Loucy (cell line): Measurements from ENCODE around the gene USP38.
A peak's percentile ranks its signal among the peaks of the same experiment; 100 is the strongest.

ENCODE experiments used
- H2AFZ ChIP-seq: fragments of 200-600 bp; sonication (generic); 2 replicates; pipeline ENCODE4 v1.6.0; 2016; ENCODE audit warnings: antibody characterized with exemption, mild to moderate bottlenecking, low read length, moderate library complexity
- H3F3A ChIP-seq: fragments of 200-600 bp; 2 replicates; pipeline ENCODE4 v1.6.0; 2016; ENCODE audit warnings: antibody characterized with exemption, low read depth, mild to moderate bottlenecking
- H3K27me3 ChIP-seq: fragments of 200-600 bp; sonication (generic); 2 replicates; pipeline ENCODE4 v1.6.1; 2014; ENCODE audit warnings: low read length, mild to moderate bottlenecking; ENCODE audit not compliant: insufficient read depth, poor library complexity, severe bottlenecking
- H3K36me3 ChIP-seq: fragments of 200-600 bp; sonication (generic); 2 replicates; pipeline ENCODE4 v1.6.1; 2016; ENCODE audit warnings: low read length; ENCODE audit not compliant: insufficient read depth
- H3K4me1 ChIP-seq: fragments of 200-600 bp; sonication (generic); 2 replicates; pipeline ENCODE4 v1.5.1; 2014; ENCODE audit warnings: low read length, mild to moderate bottlenecking; ENCODE audit not compliant: insufficient read depth, poor library complexity, severe bottlenecking
- H3K4me2 ChIP-seq: fragments of 200-600 bp; sonication (generic); 2 replicates; pipeline ENCODE4 v1.6.0; 2014; ENCODE audit warnings: antibody characterized with exemption, low read length, low read depth, mild to moderate bottlenecking; ENCODE audit not compliant: poor library complexity, severe bottlenecking
- H3K4me3 ChIP-seq: fragments of 200-600 bp; sonication (generic); 2 replicates; pipeline ENCODE4 v1.5.1; 2014; ENCODE audit warnings: low read length, mild to moderate bottlenecking, mixed read lengths; ENCODE audit not compliant: poor library complexity, severe bottlenecking
- H3K79me2 ChIP-seq: fragments of 200-600 bp; sonication (generic); 2 replicates; pipeline ENCODE4 v1.6.1; 2014; ENCODE audit warnings: low read length; ENCODE audit not compliant: insufficient read depth
- H3K9ac ChIP-seq: fragments of 200-600 bp; sonication (generic); 2 replicates; pipeline ENCODE4 v1.6.0; 2014; ENCODE audit warnings: mild to moderate bottlenecking, low read depth, low read length, moderate library complexity; ENCODE audit not compliant: poor library complexity, severe bottlenecking
- H3K9me2 ChIP-seq: fragments of 200-600 bp; sonication (generic); replicated peaks from 2 replicates; pipeline ENCODE4 v1.6.1; 2016; ENCODE audit warnings: low read depth, low read length, mixed read lengths
- H3K9me3 ChIP-seq: fragments of 200-600 bp; sonication (generic); 2 replicates; pipeline ENCODE4 v1.6.1; 2014; ENCODE audit warnings: mild to moderate bottlenecking, antibody characterized with exemption, low read length, low read depth; ENCODE audit not compliant: insufficient read depth
- H4K20me1 ChIP-seq: fragments of 200-600 bp; sonication (generic); 2 replicates; pipeline ENCODE4 v1.6.0; 2014; ENCODE audit warnings: antibody characterized with exemption, low read length, mild to moderate bottlenecking; ENCODE audit not compliant: insufficient read depth, poor library complexity, severe bottlenecking
- CTCF ChIP-seq: fragments of 200-600 bp; sonication (generic); conservative IDR thresholded peaks from 2 replicates; pipeline ENCODE4 v1.5.1; 2014; ENCODE audit warnings: mild to moderate bottlenecking, antibody characterized with exemption, low read length
- EZH2phosphoT487 ChIP-seq: fragments of 200-600 bp; IDR thresholded peaks from 2 replicates; pipeline ENCODE4 v1.6.1; 2018; ENCODE audit warnings: antibody characterized with exemption, mild to moderate bottlenecking, moderate library complexity, borderline replicate concordance

Gene USP38

GRCh38 chr4:143185253-143186107, 763 bp downstream of the USP38 start:
- H3K79me2 ChIP-seq = peaks cover 74% of the 10 kb centered on the region
- peak overlapping the region; percentile 74 for H3K4me2 ChIP-seq
- peak overlapping the region; percentile 84 for H3K9ac ChIP-seq
- no peaks in the 10 kb centered on the region for H3F3A ChIP-seq
- H3K9me3 ChIP-seq = no peaks in the 10 kb centered on the region
- peaks cover 53% of the 10 kb centered on the region for H4K20me1 ChIP-seq
- no peak for TF ChIP-seq CTCF
- no peak for TF ChIP-seq EZH2phosphoT487
- H3K9me2 ChIP-seq = no peaks in the 10 kb centered on the region
- no peaks in the 10 kb centered on the region for H3K27me3 ChIP-seq
- peak overlapping the region; percentile 83 for H3K4me3 ChIP-seq
- peak overlapping the region; percentile 65 for H2AFZ ChIP-seq
- peaks cover 57% of the 10 kb centered on the region for H3K4me1 ChIP-seq
- H3K36me3 ChIP-seq = 0 out of 2 replicates have a peak, but pooled peaks cover under 1% of the 10 kb centered on the region

- TF ChIP-seq EZH2phosphoT487 (no peak), CTCF (no peak)
- Histone ChIP-seq H3K36me3 (peaks cover 7% of the 10 kb centered on the region), H3K4me2 (peak overlapping the region; percentile 74), H3K9me2 (no peaks in the 10 kb centered on the region), H3K4me1 (peaks cover 65% of the 10 kb centered on the region), H3F3A (no peaks in the 10 kb centered on the region), H3K9me3 (no peaks in the 10 kb centered on the region), H3K4me3 (peak overlapping the region; percentile 83), H2AFZ (no peak overlapping the region), H4K20me1 (peaks cover 60% of the 10 kb centered on the region), H3K9ac (peak overlapping the region; percentile 84), H3K27me3 (no peaks in the 10 kb centered on the region), H3K79me2 (peaks cover 81% of the 10 kb centered on the region)
These were observed 1.5 kb downstream of the USP38 start for GRCh38 chr4:143186212-143186611.

GRCh38 chr4:143186649-143187048, 1.9 kb downstream of the USP38 start:
- TF ChIP-seq EZH2phosphoT487 (no peak), CTCF (no peak)
- H3K4me3 ChIP-seq = peak overlapping the region; percentile 83
- H3K36me3 ChIP-seq = peaks cover 10% of the 10 kb centered on the region
- peak overlapping the region; percentile 74 for H3K4me2 ChIP-seq
- H3K9me3 ChIP-seq = no peaks in the 10 kb centered on the region
- peaks cover 86% of the 10 kb centered on the region for H3K79me2 ChIP-seq
- peaks cover 63% of the 10 kb centered on the region for H4K20me1 ChIP-seq
- H3K4me1 ChIP-seq = peaks cover 68% of the 10 kb centered on the region
- H3K9ac ChIP-seq = peak overlapping the region; percentile 84
- no peaks in the 10 kb centered on the region for H3K27me3 ChIP-seq
- no peak overlapping the region for H2AFZ ChIP-seq
- no peaks in the 10 kb centered on the region for H3K9me2 ChIP-seq
- H3F3A ChIP-seq = no peaks in the 10 kb centered on the region
